ENCODE data around the gene ALS2CL.

DNA sequence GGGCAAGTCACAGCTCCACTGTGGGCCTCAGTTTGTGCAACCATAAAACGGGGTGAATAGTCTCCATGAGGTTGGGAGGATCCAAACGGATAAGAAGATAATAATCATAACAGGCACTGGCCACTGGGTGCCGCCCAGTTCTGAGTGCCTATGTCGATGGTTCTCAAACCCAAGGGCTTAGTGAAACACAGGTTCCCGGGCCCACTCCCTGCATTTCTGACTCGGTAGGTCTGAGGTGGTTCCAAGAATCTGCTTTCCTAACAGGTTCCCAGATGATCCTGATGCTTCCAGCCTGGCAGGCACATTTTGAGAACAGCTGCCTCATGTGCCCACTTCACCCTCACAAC, 21.2 kb downstream of the ALS2CL start:
- TF ChIP-seq POLR2AphosphoS5 (IDR thresholded peaks at IDR 0.05; ENCODE audit: low read depth, low read length) (no peak), POLR2A (IDR thresholded peaks at IDR 0.05; ENCODE audit: low read depth, low read length) (no peak), TAF1 (IDR thresholded peaks at IDR 0.05; ENCODE audit: borderline replicate concordance, low read depth, low read length) (no peak)

Measured in GM12892 (cell line).